Measurements from ENCODE around the gene MAMDC2.
"Not testable (repeated sequence)": the region's sequence is repeated elsewhere in the genome, so short reads cannot be mapped to it uniquely, and the experiment has no call there.

Gene MAMDC2

GRCh38 chr9:70020991-70021571 is 22.6 kb upstream of the MAMDC2 start:
- no peaks in the 10 kb centered on the region for H3K4me1 Mint-ChIP-seq (ENCODE audit: low read depth)
- H3K4me3 Mint-ChIP-seq = no peak overlapping the region
- H3K36me3 Mint-ChIP-seq = no peaks in the 10 kb centered on the region
- H3K9me3 Mint-ChIP-seq (ENCODE audit: low read depth) = no peaks in the 10 kb centered on the region
- H3K27me3 Mint-ChIP-seq = peaks cover 10% of the 10 kb centered on the region
- H3K27ac Mint-ChIP-seq = no peak overlapping the region

GRCh38 chr9:70028287-70028686 is 15.4 kb upstream of the MAMDC2 start:
- peaks cover 13% of the 10 kb centered on the region for H3K27me3 Mint-ChIP-seq
- no peak overlapping the region for H3K4me3 Mint-ChIP-seq
- H3K9me3 Mint-ChIP-seq (ENCODE audit: low read depth) = no peaks in the 10 kb centered on the region
- no peak overlapping the region for H3K27ac Mint-ChIP-seq
- no peaks in the 10 kb centered on the region for H3K4me1 Mint-ChIP-seq (ENCODE audit: low read depth)
- H3K36me3 Mint-ChIP-seq = no peaks in the 10 kb centered on the region

GRCh38 chr9:70030156-70030555 is 13.5 kb upstream of the MAMDC2 start:
- Mint-ChIP-seq H3K4me1 (ENCODE audit: low read depth) (no peaks in the 10 kb centered on the region), H3K9me3 (ENCODE audit: low read depth) (no peaks in the 10 kb centered on the region), H3K4me3 (no peak overlapping the region), H3K27ac (no peak overlapping the region), H3K27me3 (peaks cover 8% of the 10 kb centered on the region), H3K36me3 (no peaks in the 10 kb centered on the region)

- peaks cover 8% of the 10 kb centered on the region for H3K27me3 Mint-ChIP-seq
- no peak overlapping the region for H3K27ac Mint-ChIP-seq
- H3K4me3 Mint-ChIP-seq = no peak overlapping the region
- H3K4me1 Mint-ChIP-seq (ENCODE audit: low read depth) = no peaks in the 10 kb centered on the region
- no peaks in the 10 kb centered on the region for H3K36me3 Mint-ChIP-seq
- H3K9me3 Mint-ChIP-seq (ENCODE audit: low read depth) = no peaks in the 10 kb centered on the region
Observed at GRCh38 chr9:70031141-70031545, 12.5 kb upstream of the MAMDC2 start.

GRCh38 chr9:70034271-70034711 is 9.4 kb upstream of the MAMDC2 start:
- Mint-ChIP-seq H3K36me3 (no peaks in the 10 kb centered on the region), H3K27me3 (peaks cover 6% of the 10 kb centered on the region), H3K4me1 (ENCODE audit: low read depth) (no peaks in the 10 kb centered on the region), H3K4me3 (no peak overlapping the region), H3K9me3 (ENCODE audit: low read depth) (no peaks in the 10 kb centered on the region), H3K27ac (no peak overlapping the region)

- H3K36me3 Mint-ChIP-seq = no peaks in the 10 kb centered on the region
- no peaks in the 10 kb centered on the region for H3K9me3 Mint-ChIP-seq (ENCODE audit: low read depth)
- H3K27me3 Mint-ChIP-seq = peaks cover 3% of the 10 kb centered on the region
- H3K4me3 Mint-ChIP-seq = no peak overlapping the region
- H3K4me1 Mint-ChIP-seq (ENCODE audit: low read depth) = no peaks in the 10 kb centered on the region
- H3K27ac Mint-ChIP-seq = no peak overlapping the region
Observed at GRCh38 chr9:70035691-70036090, 8.0 kb upstream of the MAMDC2 start.

- Mint-ChIP-seq H3K36me3 (no peaks in the 10 kb centered on the region), H3K27ac (no peak overlapping the region), H3K27me3 (peaks cover 1% of the 10 kb centered on the region), H3K4me1 (ENCODE audit: low read depth) (no peaks in the 10 kb centered on the region), H3K9me3 (ENCODE audit: low read depth) (no peaks in the 10 kb centered on the region), H3K4me3 (no peak overlapping the region)
Observed at GRCh38 chr9:70036641-70037040, 7.0 kb upstream of the MAMDC2 start.

- H3K27me3 Mint-ChIP-seq; H3K4me3 Mint-ChIP-seq; H3K27ac Mint-ChIP-seq; H3K36me3 Mint-ChIP-seq; H3K4me1 Mint-ChIP-seq (ENCODE audit: low read depth); H3K9me3 Mint-ChIP-seq (ENCODE audit: low read depth): not testable (repeated sequence)
Observed at GRCh38 chr9:70038171-70038621, 5.5 kb upstream of the MAMDC2 start.

- Mint-ChIP-seq H3K9me3 (ENCODE audit: low read depth) (no peaks in the 10 kb centered on the region), H3K4me1 (ENCODE audit: low read depth) (peaks cover 4% of the 10 kb centered on the region), H3K36me3 (no peaks in the 10 kb centered on the region), H3K4me3 (no peak overlapping the region), H3K27me3 (peaks cover 19% of the 10 kb centered on the region), H3K27ac (no peak overlapping the region)
Observed at GRCh38 chr9:70040376-70040903, 3.2 kb upstream of the MAMDC2 start.

GRCh38 chr9:70042461-70043215 is 1.0 kb upstream of the MAMDC2 start:
- H3K4me1 Mint-ChIP-seq (ENCODE audit: low read depth) = peaks cover 4% of the 10 kb centered on the region
- peak overlapping the region; percentile 4 for H3K4me3 Mint-ChIP-seq
- no peaks in the 10 kb centered on the region for H3K36me3 Mint-ChIP-seq
- H3K27me3 Mint-ChIP-seq = peaks cover 26% of the 10 kb centered on the region
- no peaks in the 10 kb centered on the region for H3K9me3 Mint-ChIP-seq (ENCODE audit: low read depth)
- no peak overlapping the region for H3K27ac Mint-ChIP-seq

- H3K27ac Mint-ChIP-seq = no peak overlapping the region
- H3K4me1 Mint-ChIP-seq (ENCODE audit: low read depth) = peaks cover 4% of the 10 kb centered on the region
- peaks cover 26% of the 10 kb centered on the region for H3K27me3 Mint-ChIP-seq
- H3K4me3 Mint-ChIP-seq = no peak overlapping the region
- H3K9me3 Mint-ChIP-seq (ENCODE audit: low read depth) = no peaks in the 10 kb centered on the region
- H3K36me3 Mint-ChIP-seq = no peaks in the 10 kb centered on the region
Observed at GRCh38 chr9:70043285-70043684, 363 bp upstream of the MAMDC2 start.

GRCh38 chr9:70044490-70045307 is 1.1 kb downstream of the MAMDC2 start:
- Mint-ChIP-seq H3K27ac (no peak overlapping the region), H3K4me1 (ENCODE audit: low read depth) (peaks cover 6% of the 10 kb centered on the region), H3K4me3 (peak overlapping the region; percentile 62), H3K36me3 (no peaks in the 10 kb centered on the region), H3K27me3 (peaks cover 30% of the 10 kb centered on the region), H3K9me3 (ENCODE audit: low read depth) (no peaks in the 10 kb centered on the region)

- Mint-ChIP-seq H3K4me1 (ENCODE audit: low read depth) (peaks cover 6% of the 10 kb centered on the region), H3K27ac (no peak overlapping the region), H3K27me3 (peaks cover 36% of the 10 kb centered on the region), H3K4me3 (no peak overlapping the region), H3K9me3 (ENCODE audit: low read depth) (no peaks in the 10 kb centered on the region), H3K36me3 (no peaks in the 10 kb centered on the region)
Observed at GRCh38 chr9:70045452-70045851, 1.8 kb downstream of the MAMDC2 start.

- Mint-ChIP-seq H3K27ac (no peak overlapping the region), H3K4me1 (ENCODE audit: low read depth) (peaks cover 6% of the 10 kb centered on the region), H3K4me3 (no peak overlapping the region), H3K27me3 (peaks cover 38% of the 10 kb centered on the region), H3K9me3 (ENCODE audit: low read depth) (no peaks in the 10 kb centered on the region), H3K36me3 (no peaks in the 10 kb centered on the region)
Observed at GRCh38 chr9:70046274-70047070, 2.8 kb downstream of the MAMDC2 start.
